HPDE6-E6E7 (cell line): Measurements from ENCODE around the gene NEDD4.
"Not testable (repeated sequence)": the region's sequence is repeated elsewhere in the genome, so short reads cannot be mapped to it uniquely, and the experiment has no call there.

Experiments used
- DNase-seq: peaks from one replicate; pipeline ENCODE4 v3.0.0; 2011; ENCODE audit warnings: missing footprints; ENCODE audit errors: extremely low spot score

Gene NEDD4

DNA sequence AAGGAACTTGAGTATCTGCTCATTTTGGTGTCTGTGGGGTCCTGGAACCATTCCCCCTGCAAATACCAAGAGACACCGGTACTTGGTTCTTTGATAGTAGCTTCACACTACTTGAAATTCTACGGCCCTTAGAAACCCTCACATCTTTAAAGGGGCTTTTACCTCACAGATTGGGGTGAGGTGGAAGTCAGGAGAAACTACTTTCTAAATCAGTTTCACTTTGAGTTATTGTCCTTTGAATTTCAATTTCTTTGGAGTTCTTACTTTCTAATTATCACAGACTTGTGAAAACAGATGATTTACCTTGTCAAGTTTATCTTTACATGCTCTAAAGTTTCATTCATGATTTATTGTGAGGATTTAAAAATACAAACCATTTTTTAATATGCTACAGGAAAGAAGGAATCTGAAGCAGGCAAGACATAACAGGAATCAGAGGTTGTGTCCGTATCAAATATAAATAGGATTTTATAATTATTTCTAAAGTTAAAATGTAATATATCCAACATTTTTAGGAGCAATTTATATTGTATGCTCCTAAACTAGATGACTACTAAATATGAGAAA is 98.9 kb downstream of the NEDD4 start:
- no peak for DNase-seq

- no peak for DNase-seq
Measured at GRCh38 chr15:55893852-55894251, 99.6 kb downstream of the NEDD4 start.

GRCh38 chr15:55891196-55891595 is 102.2 kb downstream of the NEDD4 start:
- no peak for DNase-seq

GRCh38 chr15:55884223-55884622 is 109.2 kb downstream of the NEDD4 start:
- no peak for DNase-seq

DNA sequence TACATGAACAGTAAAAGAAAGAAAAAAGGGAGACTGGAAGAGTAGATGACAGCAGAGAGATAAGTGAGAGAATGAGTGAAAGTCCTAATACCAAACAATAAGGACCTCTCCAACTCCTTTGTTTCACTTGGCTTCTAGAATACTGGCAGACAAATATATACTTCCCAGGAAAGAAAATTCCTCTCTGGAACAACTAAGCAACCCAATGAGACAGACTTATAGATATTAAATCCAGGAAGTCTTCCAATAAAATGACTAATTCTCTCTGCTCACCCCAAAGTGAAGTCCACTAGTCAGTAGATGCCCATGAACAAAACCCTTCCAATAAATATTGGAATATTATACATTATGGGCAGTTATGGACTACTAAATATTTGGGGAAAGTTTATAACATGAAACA is 114.2 kb downstream of the NEDD4 start:
- DNase-seq = no peak

- no peak for DNase-seq
Measured at GRCh38 chr15:55873024-55873720, 120.2 kb downstream of the NEDD4 start.

GRCh38 chr15:55872471-55872870 is 120.9 kb downstream of the NEDD4 start:
- no peak for DNase-seq

DNA sequence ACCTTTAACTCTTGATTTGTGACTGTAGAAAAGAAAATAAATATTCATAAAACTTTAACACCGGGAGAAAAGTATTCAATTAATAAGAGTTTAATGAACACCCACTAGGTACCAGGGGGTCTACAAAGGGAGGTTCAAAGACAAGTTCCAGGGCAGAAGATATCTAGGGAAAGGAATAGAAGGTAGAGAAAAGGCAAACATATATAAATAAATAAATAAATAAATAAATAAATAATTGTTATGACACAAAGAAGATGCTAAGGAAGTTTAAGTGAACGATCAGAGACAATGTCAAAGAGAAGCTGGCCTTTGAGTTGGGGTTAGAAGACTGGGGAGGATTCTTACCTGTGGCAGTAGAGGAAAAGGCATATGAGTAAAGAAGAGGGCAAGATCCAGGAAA is 123.8 kb downstream of the NEDD4 start:
- DNase-seq = no peak

DNA sequence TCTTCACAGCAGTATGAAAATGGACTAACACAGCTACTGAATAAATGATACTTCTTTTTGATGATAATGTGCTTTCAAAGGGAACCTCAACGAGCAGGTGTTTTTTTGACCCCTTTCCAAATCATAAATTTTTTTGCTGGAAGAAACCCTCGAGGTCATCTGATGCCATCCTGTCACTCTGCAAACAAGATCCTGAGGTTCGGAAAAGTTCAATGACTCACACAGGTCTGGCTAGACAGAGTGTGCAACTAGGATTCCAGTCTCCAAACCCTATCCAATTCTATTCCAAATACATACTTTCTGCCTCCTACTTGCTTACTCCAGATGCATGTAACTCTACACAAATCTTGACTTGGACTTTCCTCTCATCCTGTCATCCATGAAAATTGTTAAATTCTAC is 124.7 kb downstream of the NEDD4 start:
- DNase-seq = no peak

- DNase-seq = not testable (repeated sequence)
Measured at GRCh38 chr15:55868291-55868690, 125.1 kb downstream of the NEDD4 start.

DNA sequence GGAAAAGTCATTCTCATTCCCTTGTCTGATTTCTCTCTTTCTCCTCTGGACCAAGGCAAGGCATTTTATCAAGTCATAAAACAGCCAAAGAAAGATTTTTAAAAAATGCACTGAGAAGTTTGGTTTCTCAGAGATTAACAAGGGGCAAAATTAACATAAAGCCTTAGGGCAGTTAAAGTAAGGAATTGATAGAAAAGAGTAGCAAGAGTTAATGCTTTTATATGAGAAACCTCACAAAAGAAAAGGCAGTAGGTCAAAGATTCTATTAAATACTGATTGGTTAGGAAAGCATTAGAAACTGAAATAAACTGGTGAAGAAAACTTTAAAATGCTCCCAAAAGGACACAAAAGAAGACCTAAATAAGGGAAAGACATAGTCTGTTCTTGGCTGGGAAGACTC is 129.5 kb downstream of the NEDD4 start:
- DNase-seq = no peak

- DNase-seq = no peak
Measured at GRCh38 chr15:55861115-55861514, 132.3 kb downstream of the NEDD4 start.

DNA sequence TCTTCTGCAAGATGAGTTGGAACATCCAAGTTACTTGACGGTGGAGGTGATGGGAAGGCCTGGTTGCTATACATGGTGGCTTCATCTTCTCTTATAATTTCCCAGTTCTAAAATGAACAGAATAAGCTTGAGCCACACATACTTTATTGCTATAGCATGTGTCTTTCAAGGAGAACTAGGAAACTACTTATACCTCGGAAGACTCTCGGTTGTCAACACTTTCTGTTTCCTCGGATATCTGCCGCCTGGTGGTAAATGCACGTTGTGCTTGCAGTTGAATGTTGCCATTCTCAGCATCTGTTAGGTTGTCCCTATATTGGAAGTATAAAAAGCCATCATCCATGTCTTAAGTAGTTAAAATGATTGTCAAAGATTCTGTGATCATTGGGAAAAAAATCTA is 132.9 kb downstream of the NEDD4 start:
- DNase-seq = no peak

DNA sequence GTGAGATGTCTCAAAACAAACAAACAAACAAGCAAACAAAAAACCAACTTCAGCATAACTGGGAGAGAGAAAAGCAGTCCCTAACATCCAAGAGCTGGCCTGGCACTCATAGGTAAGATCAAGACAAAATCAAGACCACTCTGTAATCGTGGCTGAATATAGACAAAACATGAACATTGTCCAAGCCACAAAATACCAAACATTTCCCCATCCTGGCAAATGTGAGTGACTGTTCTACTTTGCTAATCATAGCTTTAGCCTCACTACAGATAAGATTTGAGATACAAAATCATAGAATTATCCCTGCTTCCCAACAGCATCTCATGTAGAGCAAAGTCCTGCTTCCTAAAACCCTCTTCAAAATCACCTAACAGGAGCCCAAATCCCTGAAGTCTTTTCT is 133.7 kb downstream of the NEDD4 start:
- DNase-seq = no peak

DNA sequence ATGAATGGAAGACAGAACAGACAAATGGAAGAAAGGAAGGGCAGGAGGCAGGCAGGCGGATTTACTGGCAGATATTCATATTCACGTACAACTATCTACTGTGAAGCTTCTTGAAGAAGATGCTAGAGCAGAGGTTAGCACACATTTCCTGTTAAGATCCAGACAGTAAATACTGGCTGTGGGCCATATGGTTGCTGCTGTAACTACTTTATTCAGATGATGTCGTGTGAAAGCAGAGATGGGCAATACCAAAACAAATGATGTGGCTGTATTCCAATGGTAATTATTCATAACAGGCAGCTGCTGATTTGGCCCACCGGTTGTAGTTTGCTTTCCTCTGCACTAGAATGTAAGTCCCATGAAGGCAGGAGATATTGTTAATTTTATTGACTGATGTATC is 134.8 kb downstream of the NEDD4 start:
- DNase-seq = no peak

GRCh38 chr15:55856506-55857164 is 136.8 kb downstream of the NEDD4 start:
- DNase-seq = no peak

DNA sequence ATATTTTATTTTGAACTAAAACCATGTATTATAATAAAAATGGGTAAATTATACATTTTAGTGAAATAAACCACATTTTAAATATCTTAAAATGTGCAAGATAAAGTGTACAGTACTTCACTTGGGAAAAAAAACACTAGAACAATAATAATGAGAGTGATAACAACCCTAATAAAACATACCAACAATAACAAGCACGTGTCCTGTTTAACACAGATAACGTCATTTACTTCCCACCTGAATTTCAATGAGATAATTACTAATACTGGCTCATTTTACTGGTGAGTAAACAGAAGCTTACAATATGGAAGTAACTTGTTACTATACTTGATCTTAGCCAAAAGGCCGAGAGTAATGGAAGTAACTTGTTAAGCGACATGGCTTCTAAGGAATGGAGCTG is 140.3 kb downstream of the NEDD4 start:
- no peak for DNase-seq

DNA sequence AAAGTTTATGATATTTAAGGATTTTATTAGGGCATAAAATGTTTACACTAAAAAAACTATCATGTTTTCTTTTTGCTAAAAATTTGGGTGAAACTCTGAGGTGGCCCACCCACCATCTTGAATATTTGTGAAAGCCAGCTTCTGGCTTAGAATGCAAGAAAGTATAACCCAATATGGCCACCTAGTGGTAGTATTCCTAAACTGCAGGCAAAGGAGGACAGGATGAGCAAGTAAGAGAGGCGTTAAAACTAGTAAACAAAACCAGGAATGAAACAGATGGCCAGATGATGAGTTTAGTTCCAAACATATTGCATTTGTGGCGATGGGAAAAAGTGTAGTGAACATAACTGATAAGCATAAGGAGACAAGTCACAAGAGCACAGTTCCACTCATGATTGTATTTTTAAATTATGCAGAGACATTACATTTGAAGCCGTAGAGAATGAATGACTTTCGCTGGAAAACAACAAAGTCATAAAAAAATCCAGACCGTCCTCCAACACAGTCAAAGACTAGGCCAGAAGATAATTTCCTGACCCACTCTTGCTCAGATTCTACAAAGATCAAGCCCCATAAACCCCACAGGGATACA is 147.2 kb downstream of the NEDD4 start:
- peak; percentile 41 for DNase-seq

DNA sequence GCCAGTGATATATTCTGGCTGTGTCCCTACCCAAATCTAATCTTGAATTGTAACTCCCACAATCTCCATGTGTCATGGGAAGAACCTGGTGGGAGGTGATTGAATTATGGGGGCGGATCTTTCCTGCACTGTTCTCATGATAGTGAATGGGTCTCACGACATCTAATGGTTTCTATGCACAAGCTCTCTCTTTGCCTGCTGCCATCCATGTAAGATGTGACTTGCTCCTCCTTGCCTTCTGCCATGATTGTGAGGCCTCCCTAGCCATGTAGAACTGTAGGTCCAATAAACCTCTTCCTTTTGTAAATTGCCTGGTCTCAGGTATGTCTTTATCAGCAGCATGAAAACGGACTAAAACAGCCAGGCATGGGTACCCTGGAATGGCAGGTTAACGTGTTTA is 150.5 kb downstream of the NEDD4 start:
- not testable (repeated sequence) for DNase-seq

DNA sequence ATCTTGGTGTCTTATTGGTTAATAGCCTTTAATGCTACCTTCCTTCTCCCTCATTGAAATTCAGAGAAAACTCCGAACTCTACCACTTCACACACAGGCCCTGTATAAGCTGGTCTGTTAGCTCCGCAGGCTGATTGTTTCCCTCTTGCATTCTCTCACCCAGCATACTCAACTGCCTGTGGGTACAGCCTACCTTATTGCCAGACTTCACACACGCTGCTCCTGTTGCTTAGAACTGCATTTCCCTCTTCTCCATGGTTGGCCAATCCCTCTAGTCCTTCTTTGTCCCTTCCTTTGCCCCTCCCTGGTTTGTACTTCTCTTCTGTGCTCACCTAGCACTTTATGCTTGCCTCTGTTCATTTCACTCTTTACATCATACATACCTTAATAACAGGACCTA is 157.5 kb downstream of the NEDD4 start:
- DNase-seq = no peak

DNA sequence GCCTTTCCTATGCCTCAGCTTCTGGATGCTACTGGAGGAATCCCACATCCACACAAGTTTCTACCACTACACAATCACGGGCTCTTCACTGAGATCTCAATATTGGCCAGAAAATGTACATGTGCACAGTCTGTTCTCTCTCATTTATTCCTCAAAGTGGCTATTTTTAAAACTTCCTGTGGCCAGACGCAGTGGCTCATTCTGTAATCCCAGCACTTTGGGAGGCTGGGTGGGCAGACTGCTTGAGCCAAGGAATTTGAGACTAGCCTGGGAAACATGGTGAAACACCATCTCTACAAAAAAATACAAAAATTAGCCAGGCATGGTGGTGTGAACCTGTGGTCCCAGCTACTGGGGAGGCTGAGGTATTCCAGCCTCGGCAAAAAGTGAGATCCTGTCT is 159.1 kb downstream of the NEDD4 start:
- DNase-seq = no peak

- DNase-seq = peak; percentile 12
Measured at GRCh38 chr15:55829826-55830225, 163.6 kb downstream of the NEDD4 start.

DNA sequence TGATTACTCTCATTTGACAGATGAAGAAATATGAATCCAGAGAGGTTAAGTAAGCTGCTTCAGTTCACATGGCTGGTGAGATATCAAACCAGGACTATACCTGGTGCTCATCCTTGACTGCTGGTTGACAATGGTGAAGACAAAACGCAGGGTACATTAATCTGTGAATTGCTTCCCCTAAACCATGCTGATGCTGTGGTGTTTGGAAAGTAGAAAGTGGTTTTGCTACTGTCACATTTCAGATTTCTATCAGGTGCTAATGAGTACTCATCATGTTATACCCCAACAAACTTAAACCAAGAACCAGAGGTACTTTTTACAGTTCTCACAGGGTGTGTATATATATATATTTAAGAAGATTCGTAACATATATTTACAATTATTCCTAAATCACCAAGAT is 165.5 kb downstream of the NEDD4 start:
- DNase-seq = no peak
